ENCODE data around the gene FADS2. TPM values are rescaled to one million over a fixed set of nuclear protein-coding genes. Genes with fewer than 3 reads are reported as not detected.
A peak's percentile ranks its signal among the peaks of the same experiment; 100 is the strongest.

The FADS2 gene
- total and polyA plus RNA-seq, 9 of the 15 experiments (the other 6 are each of a cell fraction or from before 2014, with no cell fraction given) = 2.9 to 42.8 (median 16.2) TPM

DNA sequence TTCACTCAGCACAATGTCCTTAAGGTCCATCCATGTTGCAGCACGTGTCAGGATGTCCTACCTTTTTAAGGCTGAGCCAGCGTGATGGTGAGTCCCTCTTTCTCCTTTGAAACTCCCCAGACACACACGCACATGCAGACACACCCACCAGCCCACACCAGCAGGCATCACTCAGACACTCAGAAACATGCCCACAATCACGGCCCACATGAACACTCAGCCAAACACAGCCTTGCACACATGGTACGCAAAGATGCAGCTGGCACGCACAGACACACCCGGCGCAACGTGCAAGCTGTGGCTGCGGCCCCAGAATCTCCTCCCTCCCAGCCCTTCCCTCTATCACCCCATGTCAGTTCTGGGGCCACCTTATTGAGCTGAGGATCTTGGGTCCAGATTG lies 55.2 kb downstream of the FADS2 start:
- peaks cover 15% of the 10 kb centered on the region; the same call in 2 of the 3 replicates for H3K36me3 ChIP-seq (ENCODE audit: control insufficient read depth, insufficient read depth, low read length)
- H3K9me1 ChIP-seq (ENCODE audit: control insufficient read depth, insufficient read depth, low read length) = peaks cover 7% of the 10 kb centered on the region
- CTCF ChIA-PET (ENCODE audit: low intra/inter-chr PET ratio) = no interaction called here
- intact Hi-C loops (cut with micrococcal nuclease) = no loop called here
- H3K27me3 ChIP-seq (ENCODE audit: control insufficient read depth in 2 of 2, insufficient read depth in 2 of 2, low read length in 2 of 2) = no peaks in the 10 kb centered on the region
- H4K20me1 ChIP-seq (replicated peaks; ENCODE audit: control insufficient read depth, insufficient read depth, low read length) = 0 out of 2 replicates have a peak, but pooled peaks cover 7% of the 10 kb centered on the region
- in situ Hi-C loops (cut with MboI) = no loop called here
- H3K4me2 ChIP-seq (ENCODE audit: insufficient read depth, low read length) = no peak overlapping the region
- peaks cover 19 to 50% of the 10 kb centered on the region in 2 experiments; a peak in 4 of 5 replicates for H3K4me1 ChIP-seq (replicated peaks in 1 of 2; ENCODE audit: control insufficient read depth in 2 of 2, insufficient read depth in 2 of 2, low read length in 2 of 2)
- no peak overlapping the region for H3K4me3 ChIP-seq
- H3K9me3 ChIP-seq (replicated peaks; ENCODE audit: control insufficient read depth, insufficient read depth, low read depth, low read length) = no peaks in the 10 kb centered on the region
- DNase-seq (ENCODE audit: extremely low read depth in 1 of 4, low spot score in 3 of 4) (no peak), FAIRE-seq (peak; percentile 29), ATAC-seq (no peak)
- POLR2A ChIA-PET = interaction anchor here (1.2 kb wide), 1 partner anchor 86 kb away, joined by 3 read pairs; no protein-coding TSS in a partner anchor
- H3K79me2 ChIP-seq (ENCODE audit: control insufficient read depth, insufficient read depth, low read length) = peaks cover 36% of the 10 kb centered on the region
- peak overlapping the region in 1 of 2 experiments; percentile 79; a peak in 2 of 4 replicates for H3K9ac ChIP-seq (ENCODE audit: insufficient read depth in 1 of 2, low read depth in 2 of 2, low read length in 2 of 2)
- WGBS (ENCODE audit: insufficient coverage, low coverage, missing lambda C conversion rate) = 78% methylated on average over 10 of the region's 10 CpGs
- no peak overlapping the region for H2AFZ ChIP-seq (ENCODE audit: low read depth, low read length)
- no TSS peak for BruUV-seq (replicated peaks)
- TF ChIP-seq NEUROD1 (IDR thresholded peaks at IDR 0.05; ENCODE audit: borderline replicate concordance, low read depth, low read length, partially characterized antibody) = no peak
- TF ChIP-seq PRPF4 (IDR thresholded peaks at IDR 0.05; ENCODE audit: insufficient read depth, low read depth, low read length, poor library complexity, severe bottlenecking) = no peak
- TF ChIP-seq ZNF707 (CRISPR knock-in tag; conservative IDR thresholded peaks at IDR 0.05) = no peak
- no peak for TF ChIP-seq STAG1 (CRISPR knock-in tag; IDR thresholded peaks at IDR 0.05; ENCODE audit: borderline replicate concordance)
- TF ChIP-seq ZNF140 (CRISPR knock-in tag; IDR thresholded peaks at IDR 0.05) = no peak
- no peak for TF ChIP-seq FOXJ3 (CRISPR knock-in tag; IDR thresholded peaks at IDR 0.05)
- 0 out of 2 replicates have a peak, but pooled peaks have one; percentile 19 for TF ChIP-seq POLR2G (IDR thresholded peaks at IDR 0.05; ENCODE audit: low read depth, low read length)
- H3K27ac ChIP-seq (ENCODE audit: extremely low read depth, low read depth, low read length) = no peak overlapping the region
